Spleen (tissue), 11 donors: Measurements from ENCODE around the gene TNFRSF18. TPM values are rescaled to one million over a fixed set of nuclear protein-coding genes. Genes with fewer than 3 reads are reported as not detected.

Source experiments
- DNase-seq: peaks from one replicate; pipeline ENCODE4 v3.0.0-alpha.2; 2020
- H3K27ac ChIP-seq, 8 donors: fragments of 200-600 bp; sonication (generic) in 7 of 8; 1 replicate in 4 of 8; 2 replicates in 4 of 8; pipeline versions ENCODE4 v1.5.0 to v1.8.0; 2016 to 2021; ENCODE audit warnings: inconsistent platforms in 4 of 8, mild to moderate bottlenecking in 4 of 8, moderate library complexity in 1 of 8
- H3K27me3 ChIP-seq, 7 donors: fragments of 200-600 bp; sonication (generic) in 6 of 7; replicated peaks in 1 of 7; 1 replicate in 4 of 7; 2 replicates in 3 of 7; pipeline versions ENCODE4 v1.5.0 to v1.8.0; 2016 to 2021; ENCODE audit warnings: inconsistent platforms in 3 of 7, mild to moderate bottlenecking in 1 of 7
- H3K36me3 ChIP-seq, 6 donors: fragments of 200-600 bp; sonication (generic) in 5 of 6; 1 replicate in 4 of 6; 2 replicates in 2 of 6; pipeline versions ENCODE4 v1.5.0 to v1.8.0; 2016 to 2021; ENCODE audit warnings: inconsistent platforms in 2 of 6
- H3K4me1 ChIP-seq, 6 donors: fragments of 200-600 bp; sonication (generic) in 5 of 6; 1 replicate in 3 of 6; 2 replicates in 3 of 6; pipeline versions ENCODE4 v1.5.0 to v1.8.0; 2016 to 2021; ENCODE audit warnings: inconsistent platforms in 3 of 6
- H3K4me3 ChIP-seq, 8 donors: fragments of 200-600 bp; sonication (generic) in 7 of 8; 1 replicate in 4 of 8; 2 replicates in 4 of 8; pipeline versions ENCODE4 v1.5.0 to v1.8.0; 2016 to 2021; ENCODE audit warnings: inconsistent platforms in 4 of 8, mild to moderate bottlenecking in 4 of 8, moderate library complexity in 2 of 8
- H3K9me3 ChIP-seq, 8 donors: fragments of 200-600 bp; sonication (generic) in 7 of 8; 1 replicate in 4 of 8; 2 replicates in 4 of 8; pipeline versions ENCODE4 v1.5.0 to v1.8.0; 2016 to 2021; ENCODE audit warnings: inconsistent platforms in 4 of 8
- POLR2A ChIP-seq, 3 donors: fragments of 450-650 bp; IDR thresholded peaks; one replicate each; pipeline ENCODE4 v1.5.1; 2017; ENCODE audit warnings: antibody characterized with exemption in 3 of 3, mild to moderate bottlenecking in 1 of 3
- POLR2AphosphoS5 ChIP-seq, 3 donors: sonication (generic); formaldehyde crosslinking; IDR thresholded peaks; one replicate each; pipeline ENCODE4 v1.5.1; 2017; ENCODE audit warnings: antibody characterized with exemption in 3 of 3
- WGBS, 5 donors: extraction: QIAGEN DNeasy Blood & Tissue Kit in 3 of 5; methylation state at CpG; one replicate each; pipeline versions ENCODE4 v1.1.5 to v1.1.7; 2013 to 2018; 5-methylcytosine and 5-hydroxymethylcytosine counted together
- intact Hi-C: fragments of 100-400 bp; cut with DNase I; formaldehyde crosslinking; loops from one replicate; pipeline ENCODE4 v1.15.0; 2023; ENCODE audit warnings: low total_unique reads
- polyA plus RNA-seq, 3 donors: library from polyadenylated mRNA; stranded (reverse); fragments of 200-250 nt; gene quantifications; one replicate each; pipeline ENCODE4 v1.2.1, GENCODE V29; 2013
- total RNA-seq, 7 donors: library from RNA; depleted of rRNA in 3 of 7; stranded (reverse); fragments of >200 nt in 3 of 7; fragmentation: NEBNext Ultra II Directional in 4 of 7; extraction: Animal tissue kit (Norgen Biotek cat#: 25700) in 4 of 7; gene quantifications; one replicate each; pipeline versions ENCODE4 v1.1.0 to v1.2.1, GENCODE V29; 2016 to 2021
- TF ChIP-seq, protein P1 (sequence below), 11 experiments: fragments of 200-600 bp in 7 of 11; fragments of 450-650 bp in 4 of 11; sonication (generic) in 4 of 11; IDR thresholded peaks in 8 of 11; conservative IDR thresholded peaks in 3 of 11; 1 replicate in 7 of 11; 2 replicates in 4 of 11; pipeline versions ENCODE4 v1.4.0 to v1.8.0; 2016 to 2021; ENCODE audit warnings: antibody characterized with exemption in 11 of 11, inconsistent platforms in 4 of 11, mild to moderate bottlenecking in 1 of 11
- donor health status: healthy with polysubstance abuse.
- donor health status: DM: no; HTN: no; CAD: no; lungs with moderate emphysema.
- donor health status: DM: no; HTN: no; CAD: no.
- donor health status: Bipolar disorder and iron deficiency.
- donor health status: healthy.
- donor health status: DM: no; HTN: no; CAD: no.
- donor health status: DM: yes; HTN: yes; CAD: no.

Gene TNFRSF18
- total and polyA plus RNA-seq, 10 donors = 5.2 to 16.3 (median 7.6) TPM

DNA sequence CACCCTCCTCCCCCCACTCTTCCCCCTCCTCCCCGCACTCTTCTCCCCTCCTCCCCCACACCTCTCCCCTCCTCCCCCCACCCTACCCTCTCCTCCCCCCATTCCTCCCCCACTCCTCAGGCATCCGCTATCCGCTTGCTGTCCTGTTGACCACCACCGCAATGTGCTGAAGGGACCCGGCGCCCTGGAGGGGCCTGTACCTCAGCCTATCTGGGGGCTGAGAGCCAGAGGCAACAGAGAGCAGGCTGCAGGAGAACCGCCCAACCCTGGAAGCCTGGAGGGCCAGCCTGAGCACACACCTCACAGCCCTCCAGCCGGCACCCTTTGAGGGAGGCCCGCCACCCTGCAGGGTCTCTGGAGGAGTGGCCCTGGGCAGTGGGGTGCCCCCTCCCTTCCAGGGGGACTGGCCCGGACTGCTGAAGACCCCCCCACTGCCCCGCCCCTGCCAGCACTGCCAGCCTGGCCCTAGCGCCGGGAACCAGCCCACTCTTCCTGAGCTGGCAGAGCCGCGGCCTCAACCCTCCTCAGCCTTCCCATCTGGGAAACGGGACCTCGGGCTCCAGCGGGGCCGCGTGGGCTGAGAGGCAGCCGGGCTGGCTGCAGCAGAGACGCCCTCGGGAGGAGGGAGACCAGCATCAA, 38.9 kb upstream of the TNFRSF18 start:
- H3K9me3 ChIP-seq = no peaks in the 10 kb centered on the region
- intact Hi-C loops = no loop called here
- H3K27ac ChIP-seq = no peak overlapping the region
- H3K36me3 ChIP-seq = no peaks in the 10 kb centered on the region
- WGBS, 5 donors = 70 to 90% (median 78%) methylated on average over 9 to 23 of the region's 23 CpGs
- H3K4me1 ChIP-seq = peaks cover 0 to 34% (median 13%) of the 10 kb centered on the region in 6 donors
- peaks cover 0 to 73% (median 35%) of the 10 kb centered on the region in 7 donors for H3K27me3 ChIP-seq
- DNase-seq = no peak
- TF ChIP-seq POLR2AphosphoS5 (IDR thresholded peaks at IDR 0.05) (no peak), POLR2A (IDR thresholded peaks at IDR 0.05) (no peak)
- TF ChIP-seq, protein P1, sequence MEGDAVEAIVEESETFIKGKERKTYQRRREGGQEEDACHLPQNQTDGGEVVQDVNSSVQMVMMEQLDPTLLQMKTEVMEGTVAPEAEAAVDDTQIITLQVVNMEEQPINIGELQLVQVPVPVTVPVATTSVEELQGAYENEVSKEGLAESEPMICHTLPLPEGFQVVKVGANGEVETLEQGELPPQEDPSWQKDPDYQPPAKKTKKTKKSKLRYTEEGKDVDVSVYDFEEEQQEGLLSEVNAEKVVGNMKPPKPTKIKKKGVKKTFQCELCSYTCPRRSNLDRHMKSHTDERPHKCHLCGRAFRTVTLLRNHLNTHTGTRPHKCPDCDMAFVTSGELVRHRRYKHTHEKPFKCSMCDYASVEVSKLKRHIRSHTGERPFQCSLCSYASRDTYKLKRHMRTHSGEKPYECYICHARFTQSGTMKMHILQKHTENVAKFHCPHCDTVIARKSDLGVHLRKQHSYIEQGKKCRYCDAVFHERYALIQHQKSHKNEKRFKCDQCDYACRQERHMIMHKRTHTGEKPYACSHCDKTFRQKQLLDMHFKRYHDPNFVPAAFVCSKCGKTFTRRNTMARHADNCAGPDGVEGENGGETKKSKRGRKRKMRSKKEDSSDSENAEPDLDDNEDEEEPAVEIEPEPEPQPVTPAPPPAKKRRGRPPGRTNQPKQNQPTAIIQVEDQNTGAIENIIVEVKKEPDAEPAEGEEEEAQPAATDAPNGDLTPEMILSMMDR (IDR thresholded peaks at IDR 0.05 in 8 of 11, conservative IDR thresholded peaks at IDR 0.05 in 3 of 11) = no peak
- H3K4me3 ChIP-seq = no peak overlapping the region

GRCh38 chr1:1244192-1244811, 37.9 kb upstream of the TNFRSF18 start:
- intact Hi-C loops = no loop called here
- Histone ChIP-seq H3K4me3 (no peak overlapping the region), H3K4me1 (peaks cover 0 to 25% (median 9%) of the 10 kb centered on the region in 6 donors), H3K36me3 (no peaks in the 10 kb centered on the region), H3K27ac (no peak overlapping the region), H3K9me3 (no peaks in the 10 kb centered on the region), H3K27me3 (peaks cover 0 to 83% (median 40%) of the 10 kb centered on the region in 7 donors)
- no peak for DNase-seq
- TF ChIP-seq, protein P1 (IDR thresholded peaks at IDR 0.05 in 8 of 11, conservative IDR thresholded peaks at IDR 0.05 in 3 of 11) = no peak
- TF ChIP-seq POLR2A (IDR thresholded peaks at IDR 0.05) (no peak), POLR2AphosphoS5 (IDR thresholded peaks at IDR 0.05) (no peak)
- 59 to 75% (median 73%) methylated on average over 25 to 30 of the region's 30 CpGs for WGBS, 5 donors

GRCh38 chr1:1243807-1244191, 37.4 kb upstream of the TNFRSF18 start:
- no peak for DNase-seq
- peaks cover 0 to 88% (median 45%) of the 10 kb centered on the region in 7 donors for H3K27me3 ChIP-seq

DNA sequence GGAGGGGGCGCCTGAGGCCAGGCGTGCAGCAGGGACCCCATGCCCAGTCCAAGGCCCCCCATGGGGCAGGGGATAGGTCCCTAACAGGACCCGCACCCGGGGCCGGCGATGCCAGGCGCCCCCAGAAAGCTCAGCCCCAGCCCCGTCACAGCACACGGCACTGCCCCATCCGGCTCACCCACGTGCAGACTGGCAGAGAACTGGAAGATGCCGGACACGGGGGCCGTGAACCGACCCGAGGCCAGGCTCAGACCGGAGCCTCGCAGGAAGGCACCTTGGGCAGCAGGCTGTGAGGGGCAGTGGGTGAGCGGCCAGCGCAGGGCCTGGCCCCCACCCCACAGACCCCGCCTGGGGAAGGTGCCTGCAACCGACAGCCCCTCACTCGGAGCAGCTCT, 36.9 kb upstream of the TNFRSF18 start:
- H3K27ac ChIP-seq = no peak overlapping the region
- intact Hi-C loops = no loop called here
- peaks cover 0 to 93% (median 50%) of the 10 kb centered on the region in 7 donors for H3K27me3 ChIP-seq
- no peaks in the 10 kb centered on the region for H3K36me3 ChIP-seq
- TF ChIP-seq POLR2A (IDR thresholded peaks at IDR 0.05) (no peak), POLR2AphosphoS5 (IDR thresholded peaks at IDR 0.05) (no peak)
- TF ChIP-seq, protein P1 (IDR thresholded peaks at IDR 0.05 in 8 of 11, conservative IDR thresholded peaks at IDR 0.05 in 3 of 11) = no peak
- DNase-seq = no peak
- peaks cover 0 to 28% (median 11%) of the 10 kb centered on the region in 6 donors for H3K4me1 ChIP-seq
- no peak overlapping the region for H3K4me3 ChIP-seq
- no peaks in the 10 kb centered on the region for H3K9me3 ChIP-seq
- 87 to 95% (median 95%) methylated on average over 4 to 23 of the region's 23 CpGs for WGBS, 5 donors

More at GRCh38 chr1:1243807-1244191, 37.4 kb upstream of the TNFRSF18 start:
- no peak overlapping the region for H3K27ac ChIP-seq
- H3K4me3 ChIP-seq = no peak overlapping the region
- H3K9me3 ChIP-seq = no peaks in the 10 kb centered on the region
- no peaks in the 10 kb centered on the region for H3K36me3 ChIP-seq
- WGBS, 5 donors = 52 to 100% (median 69%) methylated on average over 3 to 23 of the region's 23 CpGs
- TF ChIP-seq POLR2A (IDR thresholded peaks at IDR 0.05) (no peak), POLR2AphosphoS5 (IDR thresholded peaks at IDR 0.05) (no peak)
- TF ChIP-seq, protein P1 (IDR thresholded peaks at IDR 0.05 in 8 of 11, conservative IDR thresholded peaks at IDR 0.05 in 3 of 11) = no peak
- peaks cover 0 to 25% (median 9%) of the 10 kb centered on the region in 6 donors for H3K4me1 ChIP-seq
- intact Hi-C loops = no loop called here
